ENCODE data around the gene NFYB.

DNA sequence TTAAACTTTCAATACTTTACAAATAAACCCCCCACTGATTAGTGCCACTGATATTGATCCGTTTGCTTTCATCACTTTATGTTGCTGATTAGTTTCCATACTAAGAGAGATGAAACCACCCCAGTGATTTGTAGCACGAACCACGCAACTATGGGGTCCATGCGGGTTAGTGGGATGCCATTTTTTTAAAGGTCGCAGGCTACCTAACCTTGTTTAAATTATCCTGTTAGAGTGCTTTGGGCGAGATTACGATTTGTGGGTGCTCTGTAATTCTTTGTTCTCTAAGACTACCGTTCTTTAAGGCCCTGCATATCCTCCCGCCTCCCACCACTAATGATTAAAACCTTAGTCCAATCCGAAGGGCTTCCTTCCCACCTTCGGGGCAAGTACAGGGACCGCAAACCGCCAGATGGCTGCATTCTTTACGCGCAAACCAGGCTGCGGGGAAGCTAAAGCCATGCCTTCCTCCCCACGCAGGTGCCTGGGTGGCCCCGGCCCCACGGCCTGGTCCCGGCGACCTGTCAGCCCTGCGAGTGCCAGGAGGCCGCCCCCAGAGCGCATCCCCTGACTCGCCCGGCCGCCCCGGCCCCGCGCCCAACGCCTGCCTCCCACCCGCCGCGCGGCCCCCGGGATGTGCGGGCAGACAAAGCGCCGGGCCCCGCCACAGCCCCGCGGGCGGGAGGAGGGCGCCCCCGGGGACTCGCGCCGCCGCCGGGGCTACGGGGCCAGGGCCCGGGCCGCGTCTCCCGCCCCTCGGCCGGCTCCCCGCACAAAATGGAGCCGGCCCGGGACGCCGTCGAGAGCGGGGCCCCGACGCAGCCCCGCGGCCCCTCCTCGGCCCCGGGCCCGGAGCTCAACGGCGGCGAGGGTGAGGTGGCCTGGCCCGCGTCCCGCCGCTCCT is 759 bp downstream of the NFYB start:
- no peak for TF ChIP-seq EP300 (IDR thresholded peaks at IDR 0.05; ENCODE audit: borderline replicate concordance)
- TF ChIP-seq TEAD4 (IDR thresholded peaks at IDR 0.05): no peak
- no peak for TF ChIP-seq FOXM1 (IDR thresholded peaks at IDR 0.05; ENCODE audit: borderline replicate concordance, low read depth)
